AG08396 (cell line): Measurements from ENCODE around the gene IRF8.
"Not testable (repeated sequence)": the region's sequence is repeated elsewhere in the genome, so short reads cannot be mapped to it uniquely, and the experiment has no call there.

Experiments
- DNase-seq: peaks from one replicate; pipeline ENCODE4 v3.0.0; 2012; ENCODE audit warnings: low spot score, mixed read lengths

The IRF8 gene

GRCh38 chr16:85898521-85899442 is at the start of gene IRF8:
IRF8 (plus strand) TSS chr16:85899162; CDS start chr16:85903016, 3,854 bp downstream.
- DNase-seq = peak; percentile 48

GRCh38 chr16:85849388-85849787 is 49.6 kb upstream of the IRF8 start:
- DNase-seq = no peak

GRCh38 chr16:85850344-85850880 is 48.5 kb upstream of the IRF8 start:
- no peak for DNase-seq

- DNase-seq = no peak
Measured at GRCh38 chr16:85851034-85851785, 47.8 kb upstream of the IRF8 start.

- no peak for DNase-seq
Measured at GRCh38 chr16:85853547-85854545, 45.1 kb upstream of the IRF8 start.

GRCh38 chr16:85854935-85855334 is 44.0 kb upstream of the IRF8 start:
- no peak for DNase-seq

GRCh38 chr16:85856079-85856478 is 42.9 kb upstream of the IRF8 start:
- DNase-seq = no peak

- no peak for DNase-seq
Measured at GRCh38 chr16:85856585-85856984, 42.4 kb upstream of the IRF8 start.

- no peak for DNase-seq
Measured at GRCh38 chr16:85857406-85857805, 41.6 kb upstream of the IRF8 start.

GRCh38 chr16:85858571-85858970 is 40.4 kb upstream of the IRF8 start:
- DNase-seq = not testable (repeated sequence)

GRCh38 chr16:85858984-85859817 is 39.8 kb upstream of the IRF8 start:
- DNase-seq = no peak

- no peak for DNase-seq
Measured at GRCh38 chr16:85859818-85860125, 39.2 kb upstream of the IRF8 start.

GRCh38 chr16:85860413-85861094 is 38.4 kb upstream of the IRF8 start:
- DNase-seq = no peak

- no peak for DNase-seq
Measured at GRCh38 chr16:85861095-85861825, 37.7 kb upstream of the IRF8 start.

GRCh38 chr16:85862476-85863383 is 36.2 kb upstream of the IRF8 start:
- no peak for DNase-seq

- no peak for DNase-seq
Measured at GRCh38 chr16:85863384-85863774, 35.6 kb upstream of the IRF8 start.

GRCh38 chr16:85864965-85865364 is 34.0 kb upstream of the IRF8 start:
- DNase-seq = no peak

GRCh38 chr16:85867189-85867588 is 31.8 kb upstream of the IRF8 start:
- DNase-seq = no peak
